ENCODE data around the gene TPM3. TPM values are rescaled to one million over a fixed set of nuclear protein-coding genes. Genes with fewer than 3 reads are reported as not detected.

The TPM3 gene
- total RNA-seq, 3 donors from 2014 or later, result 236 to 302 (median 245) TPM

DNA sequence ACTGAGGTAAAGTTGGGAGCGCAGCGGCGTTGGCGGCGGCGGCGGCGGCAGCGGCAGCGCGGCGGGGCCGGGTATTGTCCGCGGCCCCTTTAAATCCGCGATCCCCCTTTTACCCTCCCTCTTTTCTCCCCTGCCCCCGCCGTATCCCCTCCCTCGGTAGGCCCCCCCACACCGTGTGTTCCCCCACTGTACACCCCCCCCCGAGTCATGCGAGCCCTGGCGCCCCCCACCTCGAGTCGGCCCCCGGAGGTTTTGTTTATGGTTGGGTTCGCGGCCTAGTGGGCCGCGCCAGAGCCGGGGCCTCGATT, 29.0 kb upstream of the TPM3 start:
- DNase-seq (ENCODE audit: low spot score in 2 of 2), result no peak
- peak overlapping the region; percentile 77 to 95 (median 91) for H3K4me3 ChIP-seq
- H3K27ac ChIP-seq, result peak overlapping the region; percentile 100
- intact Hi-C loops (cut with DNase I; ENCODE audit: low total_unique reads), result no loop called here
- H3K36me3 ChIP-seq, result no peaks in the 10 kb centered on the region
- peaks cover 7 to 26% of the 10 kb centered on the region in 2 donors for H3K4me1 ChIP-seq
- H3K9me3 ChIP-seq, result no peaks in the 10 kb centered on the region
- no peaks in the 10 kb centered on the region for H3K27me3 ChIP-seq
- TF ChIP-seq POLR2A (IDR thresholded peaks at IDR 0.05) (no peak), POLR2AphosphoS5 (IDR thresholded peaks at IDR 0.05) (no peak)
- TF ChIP-seq, protein P1, sequence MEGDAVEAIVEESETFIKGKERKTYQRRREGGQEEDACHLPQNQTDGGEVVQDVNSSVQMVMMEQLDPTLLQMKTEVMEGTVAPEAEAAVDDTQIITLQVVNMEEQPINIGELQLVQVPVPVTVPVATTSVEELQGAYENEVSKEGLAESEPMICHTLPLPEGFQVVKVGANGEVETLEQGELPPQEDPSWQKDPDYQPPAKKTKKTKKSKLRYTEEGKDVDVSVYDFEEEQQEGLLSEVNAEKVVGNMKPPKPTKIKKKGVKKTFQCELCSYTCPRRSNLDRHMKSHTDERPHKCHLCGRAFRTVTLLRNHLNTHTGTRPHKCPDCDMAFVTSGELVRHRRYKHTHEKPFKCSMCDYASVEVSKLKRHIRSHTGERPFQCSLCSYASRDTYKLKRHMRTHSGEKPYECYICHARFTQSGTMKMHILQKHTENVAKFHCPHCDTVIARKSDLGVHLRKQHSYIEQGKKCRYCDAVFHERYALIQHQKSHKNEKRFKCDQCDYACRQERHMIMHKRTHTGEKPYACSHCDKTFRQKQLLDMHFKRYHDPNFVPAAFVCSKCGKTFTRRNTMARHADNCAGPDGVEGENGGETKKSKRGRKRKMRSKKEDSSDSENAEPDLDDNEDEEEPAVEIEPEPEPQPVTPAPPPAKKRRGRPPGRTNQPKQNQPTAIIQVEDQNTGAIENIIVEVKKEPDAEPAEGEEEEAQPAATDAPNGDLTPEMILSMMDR (IDR thresholded peaks at IDR 0.05), result no peak

DNA sequence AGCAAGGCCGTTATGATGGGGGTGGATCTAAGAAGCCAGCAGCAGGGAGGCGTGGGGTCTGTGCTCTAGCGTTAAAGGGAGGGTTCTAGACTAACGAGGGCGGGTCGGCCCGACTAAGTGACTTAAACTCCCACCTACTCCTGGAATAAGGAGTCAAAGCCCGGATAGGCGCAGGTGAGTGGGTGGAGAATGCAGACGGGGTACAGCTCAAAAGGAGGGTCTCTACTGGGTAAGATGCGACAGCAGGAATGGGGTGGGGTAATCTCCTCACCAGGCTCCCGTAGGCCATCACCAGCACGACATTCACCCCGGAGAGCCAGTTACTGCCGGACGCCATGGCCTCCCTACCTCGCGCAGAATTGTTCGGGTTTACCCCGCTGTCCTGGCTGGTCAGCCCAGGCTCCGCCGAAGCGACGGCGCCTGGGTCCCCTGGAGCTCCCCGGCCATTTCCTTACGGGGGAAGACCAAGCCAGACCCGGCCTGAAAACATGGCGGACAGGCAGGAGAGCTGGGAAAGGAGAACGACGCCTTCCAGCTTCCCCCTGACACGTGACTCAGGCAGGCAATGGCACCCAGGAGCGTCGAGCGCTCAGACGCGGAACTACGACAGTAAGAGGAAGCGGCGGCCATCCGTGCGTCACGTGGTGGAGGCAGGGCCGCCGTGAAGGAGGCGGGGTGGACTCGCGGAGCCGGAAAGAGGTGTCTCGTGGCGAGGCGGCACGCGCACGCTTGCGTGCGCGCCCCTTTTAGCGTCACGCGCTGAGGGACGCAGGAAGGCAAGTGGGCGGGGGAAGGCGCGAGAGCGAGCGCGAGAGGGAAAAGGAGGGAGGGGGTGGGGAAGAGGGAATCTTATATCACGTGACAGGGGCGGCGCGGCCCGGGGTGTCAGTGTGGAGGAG, 28.4 kb upstream of the TPM3 start, which contains the start of gene UBAP2L:
TSS of gene UBAP2L (plus strand) at position 885 of the 899 bp plus-strand sequence. CDS start 4,169 bp downstream, outside the sequence.
- TF ChIP-seq, protein P1 (IDR thresholded peaks at IDR 0.05), result peak in 1 of 3 donors; percentile 23
- TF ChIP-seq POLR2AphosphoS5 (IDR thresholded peaks at IDR 0.05), result peak; percentile 93 to 99 (median 97)
- peak; percentile 69 for TF ChIP-seq POLR2A (IDR thresholded peaks at IDR 0.05)
- Histone ChIP-seq H3K27ac (peak within 1 kb of the TSS; percentile 100), H3K36me3 (no peaks in the 10 kb centered on the region), H3K4me3 (peak within 1 kb of the TSS; percentile 77 to 95 (median 91)), H3K9me3 (no peaks in the 10 kb centered on the region), H3K27me3 (no peaks in the 10 kb centered on the region), H3K4me1 (peaks cover 7 to 26% of the 10 kb centered on the region in 2 donors)
- peak; percentile 99 for DNase-seq (ENCODE audit: low spot score in 2 of 2)
- intact Hi-C loops (cut with DNase I; ENCODE audit: low total_unique reads), result no loop called here

DNA sequence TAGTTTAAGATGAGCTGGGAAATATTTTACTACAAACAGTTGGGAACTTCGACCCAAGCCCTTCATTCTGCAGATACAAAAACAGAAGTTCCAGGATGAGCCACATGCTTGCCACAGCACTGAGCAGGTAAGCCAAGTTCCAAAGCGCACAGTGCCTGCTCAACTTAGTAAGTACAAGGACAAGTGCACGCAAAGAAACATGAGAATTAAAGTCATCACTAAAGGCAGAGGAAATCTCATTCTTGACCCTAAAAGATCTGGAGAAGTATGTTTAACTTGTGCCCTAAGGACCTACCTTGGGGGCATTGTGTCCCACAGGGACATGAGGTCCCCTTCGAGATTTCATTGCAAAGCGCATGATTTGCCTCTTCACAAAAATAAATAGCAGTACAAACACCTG, 27.6 kb upstream of the TPM3 start:
- Histone ChIP-seq H3K27ac (peak overlapping the region; percentile 100), H3K4me3 (peak overlapping the region; percentile 77 to 95 (median 91)), H3K9me3 (no peaks in the 10 kb centered on the region), H3K27me3 (no peaks in the 10 kb centered on the region), H3K36me3 (no peaks in the 10 kb centered on the region), H3K4me1 (peaks cover 7 to 20% of the 10 kb centered on the region in 2 donors)
- TF ChIP-seq POLR2AphosphoS5 (IDR thresholded peaks at IDR 0.05), result no peak
- no peak for DNase-seq (ENCODE audit: low spot score in 2 of 2)
- intact Hi-C loops (cut with DNase I; ENCODE audit: low total_unique reads), result no loop called here

DNA sequence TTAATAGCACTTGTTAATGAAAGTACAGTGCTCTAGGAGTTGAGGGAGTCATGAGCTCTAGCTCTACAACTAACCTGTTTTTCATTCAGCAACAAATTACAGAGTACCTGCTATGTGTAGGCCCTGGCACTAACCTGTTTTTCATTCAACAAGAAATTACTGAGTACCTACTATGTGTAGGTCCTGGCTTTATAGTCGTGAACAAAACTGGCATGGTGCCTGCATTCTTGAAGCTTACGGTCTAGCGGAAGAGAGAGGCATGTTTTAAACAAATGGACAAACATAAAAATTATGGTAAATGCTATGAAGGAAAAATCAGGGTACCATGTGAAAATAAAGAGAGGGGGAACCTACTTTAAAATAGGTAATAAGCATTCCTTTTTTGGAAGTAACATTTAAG, 26.6 kb upstream of the TPM3 start:
- Histone ChIP-seq H3K9me3 (no peaks in the 10 kb centered on the region), H3K4me3 (peak overlapping the region in 2 of 3 donors; percentile 91 to 95), H3K27ac (peak overlapping the region in 1 of 2 donors; percentile 100), H3K4me1 (peaks cover 7 to 20% of the 10 kb centered on the region in 2 donors), H3K36me3 (no peaks in the 10 kb centered on the region), H3K27me3 (no peaks in the 10 kb centered on the region)
- TF ChIP-seq POLR2A (IDR thresholded peaks at IDR 0.05), result no peak
- TF ChIP-seq, protein P1 (IDR thresholded peaks at IDR 0.05), result no peak
- no peak for TF ChIP-seq POLR2AphosphoS5 (IDR thresholded peaks at IDR 0.05)
- DNase-seq (ENCODE audit: low spot score in 2 of 2), result no peak
- intact Hi-C loops (cut with DNase I; ENCODE audit: low total_unique reads), result no loop called here

DNA sequence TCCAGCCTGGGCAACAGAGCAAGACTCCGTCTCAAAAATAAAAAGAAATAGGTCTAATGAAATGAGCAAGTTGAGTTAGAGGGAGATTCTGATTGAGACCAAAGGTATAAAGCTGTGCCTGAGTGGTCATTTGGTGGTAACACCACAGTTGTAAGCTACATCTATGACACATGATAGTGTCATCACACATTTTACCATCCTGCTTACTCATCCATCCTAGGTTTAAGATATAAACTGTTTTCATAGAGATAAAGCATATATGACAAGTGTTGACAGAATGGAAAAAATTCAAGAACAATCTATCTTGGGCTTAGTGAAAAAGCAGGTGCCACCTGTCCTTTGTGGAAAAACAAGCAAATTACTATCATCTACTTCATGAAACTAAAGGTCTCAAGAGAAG, 21.4 kb upstream of the TPM3 start:
- intact Hi-C loops (cut with DNase I; ENCODE audit: low total_unique reads), result no loop called here
- Histone ChIP-seq H3K27ac (no peak overlapping the region), H3K36me3 (peaks cover 5% of the 10 kb centered on the region), H3K27me3 (no peaks in the 10 kb centered on the region), H3K9me3 (no peaks in the 10 kb centered on the region), H3K4me3 (no peak overlapping the region), H3K4me1 (peaks cover 0 to 5% of the 10 kb centered on the region in 2 donors)
- no peak for TF ChIP-seq POLR2A (IDR thresholded peaks at IDR 0.05)
- DNase-seq (ENCODE audit: low spot score in 2 of 2), result no peak

DNA sequence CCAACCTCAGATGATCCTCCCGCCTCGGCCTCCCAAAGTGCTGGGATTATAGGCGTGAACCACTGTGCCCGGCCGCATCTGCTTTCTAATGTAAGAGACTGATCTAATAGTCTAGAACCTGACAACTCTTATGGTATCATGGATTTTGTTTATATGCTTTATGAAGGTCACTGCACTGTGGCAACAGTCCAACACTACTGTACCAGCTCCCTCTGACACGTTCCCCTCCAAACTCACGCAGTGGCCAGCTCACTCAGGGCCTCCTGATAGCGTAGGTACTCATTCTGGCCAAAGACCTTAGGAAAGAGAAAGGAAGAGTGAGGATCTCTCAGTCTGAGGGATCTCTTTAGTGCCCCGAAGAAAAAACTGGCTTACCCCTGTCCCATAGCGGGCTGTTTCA, 20.2 kb upstream of the TPM3 start:
- TF ChIP-seq, protein P1 (IDR thresholded peaks at IDR 0.05), result no peak
- no peak for TF ChIP-seq POLR2A (IDR thresholded peaks at IDR 0.05)
- Histone ChIP-seq H3K4me3 (no peak overlapping the region), H3K36me3 (peaks cover 10% of the 10 kb centered on the region), H3K4me1 (no peaks in the 10 kb centered on the region), H3K27me3 (no peaks in the 10 kb centered on the region), H3K27ac (no peak overlapping the region), H3K9me3 (no peaks in the 10 kb centered on the region)
- no peak for DNase-seq (ENCODE audit: low spot score in 2 of 2)
- intact Hi-C loops (cut with DNase I; ENCODE audit: low total_unique reads), result no loop called here

All from breast epithelium (tissue), 4 donors.